GM21786 (cell line): ENCODE data around the gene THOP1.
A peak's percentile ranks its signal among the peaks of the same experiment; 100 is the strongest.
"Not testable (repeated sequence)": the region's sequence is repeated elsewhere in the genome, so short reads cannot be mapped to it uniquely, and the experiment has no call there.

Experiments
- ATAC-seq: cut with Tn5 transposase; IDR thresholded peaks from one replicate; pipeline ENCODE4 v1.9.1; 2021; ENCODE audit not compliant: unreplicated experiment

Gene THOP1

DNA sequence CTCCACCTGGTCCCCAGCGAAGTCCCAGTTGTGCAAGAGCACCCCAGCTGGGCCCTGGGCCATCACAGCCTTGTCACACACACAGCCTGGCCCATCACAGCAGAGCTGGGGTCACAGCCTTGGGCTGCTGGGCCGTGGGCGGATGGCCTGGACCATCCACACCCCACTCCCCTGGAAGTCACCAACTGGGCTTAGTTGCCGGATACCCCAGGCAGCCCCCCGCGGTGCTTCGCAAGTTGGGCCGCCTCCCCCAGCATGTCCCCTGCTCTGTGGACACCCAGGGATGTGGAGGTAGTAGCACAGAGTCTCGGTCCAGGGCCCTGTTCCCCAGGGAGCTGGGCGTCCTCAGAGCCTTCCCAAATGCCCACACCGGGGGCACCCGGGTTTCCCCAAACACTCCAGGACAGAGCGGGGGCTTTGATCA is 29.9 kb downstream of the THOP1 start:
- no peak for ATAC-seq

DNA sequence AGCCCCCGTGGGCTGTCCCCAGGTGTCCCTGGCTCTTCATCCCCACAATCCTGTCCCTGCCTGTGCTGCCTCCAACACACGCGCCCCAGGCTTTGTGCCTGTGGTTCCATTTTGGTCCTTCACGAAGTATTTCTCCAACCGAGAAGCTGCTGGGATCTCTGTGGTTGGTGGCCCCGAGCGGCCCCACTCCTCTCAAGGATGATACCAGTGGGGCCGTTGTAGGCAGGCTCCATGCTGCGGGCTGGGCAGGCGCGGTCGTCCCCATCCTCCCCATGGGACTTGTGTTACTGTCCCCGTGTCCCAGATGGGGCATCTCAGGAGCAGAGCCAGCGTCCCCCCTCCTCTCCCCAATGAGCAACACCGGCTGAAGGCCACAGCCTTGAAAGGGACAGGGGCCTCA is 30.6 kb downstream of the THOP1 start:
- ATAC-seq = no peak

DNA sequence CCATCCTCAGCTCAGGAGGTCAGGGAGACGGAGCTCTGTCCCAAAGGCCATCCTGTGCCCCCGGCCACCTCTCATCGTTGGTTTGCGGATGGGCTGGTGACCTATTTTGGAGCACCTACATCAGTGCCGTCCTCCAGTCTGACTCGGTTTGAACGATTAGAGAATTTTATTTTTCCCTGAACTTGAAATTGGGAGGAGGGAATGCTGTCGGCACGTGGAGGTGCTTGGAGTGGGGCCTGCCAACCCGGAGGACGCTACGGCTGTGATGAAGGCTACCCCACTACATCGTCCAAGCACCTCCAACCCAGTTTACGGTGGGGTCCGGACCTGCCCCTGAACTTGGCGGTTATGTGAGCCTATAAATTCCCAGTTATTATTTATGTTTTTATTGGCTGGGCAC is 31.3 kb downstream of the THOP1 start:
- no peak for ATAC-seq

DNA sequence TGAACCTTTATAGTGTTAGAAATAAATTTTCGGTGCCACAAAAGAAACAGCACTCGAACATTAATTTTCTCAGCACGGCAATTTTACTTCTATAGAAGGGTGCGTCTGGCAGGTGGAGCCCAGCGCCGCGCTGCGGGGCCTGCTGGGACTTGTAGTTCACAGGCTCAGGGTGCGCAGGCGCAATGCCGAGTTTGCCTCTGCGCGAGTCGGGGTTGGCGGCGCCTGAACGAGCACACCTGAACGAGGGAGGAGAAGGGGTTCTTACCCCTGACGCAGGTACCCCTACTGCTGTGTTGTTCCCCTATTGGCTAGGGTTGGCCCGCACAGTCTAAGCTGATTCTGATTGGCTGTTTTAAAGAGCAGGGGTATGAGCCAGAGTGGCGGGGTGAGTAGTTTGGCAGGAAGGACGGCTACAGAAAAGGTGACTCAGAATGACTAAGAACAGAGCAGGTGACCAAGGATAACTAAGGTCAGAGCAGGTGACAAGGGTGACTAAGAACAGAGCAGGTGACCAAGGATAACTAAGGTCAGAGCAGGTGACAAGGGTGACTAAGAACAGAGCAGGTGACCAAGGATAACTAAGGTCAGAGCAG is 32.0 kb downstream of the THOP1 start:
- ATAC-seq = not testable (repeated sequence)

DNA sequence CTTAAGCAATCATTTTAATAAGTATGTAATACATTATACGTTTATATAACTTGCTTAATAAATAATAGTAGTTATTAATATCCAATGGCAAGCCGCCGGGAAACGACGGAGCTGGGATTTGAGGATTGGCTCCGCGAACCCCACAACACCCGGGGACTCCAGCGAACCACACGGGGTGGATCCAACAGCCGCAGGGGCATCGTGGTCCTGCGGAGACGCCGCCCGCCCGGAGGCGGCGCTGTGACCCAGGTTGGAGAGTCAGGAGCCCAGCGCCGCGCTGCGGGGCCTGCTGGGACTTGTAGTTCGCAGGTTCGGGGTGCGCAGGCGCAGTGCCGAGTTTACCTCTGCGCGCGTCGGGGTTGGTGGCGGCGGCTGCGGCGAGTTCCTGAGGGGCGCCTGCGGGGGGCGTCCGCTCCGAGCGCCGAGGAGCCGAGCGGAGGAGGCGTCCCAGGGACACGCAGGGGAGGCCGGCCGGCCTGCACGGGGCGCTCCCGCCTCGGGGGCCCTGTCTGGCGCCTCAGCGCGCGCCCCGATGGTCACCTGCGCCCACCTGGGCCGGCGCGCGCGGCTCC is 34.3 kb downstream of the THOP1 start, which contains the start of gene ZNF554:
ZNF554 (plus strand) TSS at position 329 of the 572 bp plus-strand sequence; CDS start at position 533, 204 bp downstream.
- ATAC-seq = peak; percentile 84

DNA sequence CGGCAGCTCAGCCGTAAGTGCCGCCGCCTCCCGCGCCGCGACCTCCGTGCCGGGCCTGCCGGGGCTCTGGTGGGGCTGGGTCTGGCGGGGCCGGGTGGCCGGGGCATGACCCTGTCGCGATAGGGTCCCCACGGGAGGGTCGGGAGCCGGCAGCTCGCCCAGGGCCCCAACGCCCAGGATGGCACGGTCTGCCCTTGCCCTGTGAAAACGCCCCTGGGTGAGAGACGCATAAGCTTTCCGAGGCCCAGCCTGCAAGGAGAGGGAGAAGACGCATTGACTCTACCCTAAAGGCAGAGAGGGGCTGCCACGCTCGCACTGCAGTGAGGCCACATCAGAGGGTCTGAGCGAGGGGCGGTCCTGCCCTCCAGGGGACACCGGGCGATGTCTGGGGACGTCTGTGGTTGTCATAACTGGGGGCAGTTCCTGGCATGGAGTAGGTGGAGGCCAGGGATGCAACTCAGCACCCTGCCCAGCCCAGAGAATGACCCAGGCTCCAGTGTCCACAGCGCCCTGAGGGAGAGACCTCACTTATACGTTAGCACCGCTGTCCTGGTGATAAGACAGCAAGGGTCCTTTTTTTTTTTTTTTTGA is 34.9 kb downstream of the THOP1 start:
- no peak for ATAC-seq

DNA sequence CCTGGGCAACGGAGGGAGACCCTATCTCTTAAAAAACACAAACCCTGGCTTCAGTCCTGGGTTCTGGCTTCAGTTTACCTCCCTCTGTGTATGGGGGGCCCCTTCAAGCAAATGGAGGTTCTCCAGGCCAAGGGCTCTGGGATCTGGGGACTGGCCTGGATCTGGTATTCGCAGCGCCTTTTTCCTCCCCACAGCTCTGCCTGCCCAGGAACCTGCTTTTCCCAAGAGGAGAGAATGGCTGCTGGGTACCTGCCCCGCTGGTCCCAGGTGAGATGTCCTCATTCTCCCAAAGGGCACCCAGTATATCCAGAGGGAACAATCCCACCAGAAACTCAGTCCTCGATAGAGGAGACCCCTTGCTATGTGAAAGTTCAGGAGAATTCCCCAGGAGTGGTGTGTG is 37.5 kb downstream of the THOP1 start:
- ATAC-seq = no peak

DNA sequence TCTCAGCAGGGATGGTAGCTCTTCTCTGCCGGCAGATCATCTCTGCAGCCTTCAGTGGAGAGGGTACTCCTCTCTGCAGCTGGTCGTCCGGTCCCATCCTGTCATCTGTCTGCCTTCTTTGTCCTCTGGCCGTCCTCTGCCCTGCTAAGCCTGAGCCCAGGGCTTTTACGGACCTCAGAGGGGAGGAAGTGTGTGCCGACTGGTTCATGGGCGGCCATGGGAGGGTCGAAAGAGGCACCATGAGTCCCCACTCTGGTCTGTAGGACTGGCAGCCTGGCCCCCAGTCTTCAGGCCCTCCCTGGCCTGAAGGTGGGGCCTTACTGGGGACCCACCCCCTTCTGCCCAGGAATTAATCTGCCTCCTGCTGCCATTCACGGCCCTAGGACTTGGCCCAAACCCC is 38.3 kb downstream of the THOP1 start:
- ATAC-seq = no peak

DNA sequence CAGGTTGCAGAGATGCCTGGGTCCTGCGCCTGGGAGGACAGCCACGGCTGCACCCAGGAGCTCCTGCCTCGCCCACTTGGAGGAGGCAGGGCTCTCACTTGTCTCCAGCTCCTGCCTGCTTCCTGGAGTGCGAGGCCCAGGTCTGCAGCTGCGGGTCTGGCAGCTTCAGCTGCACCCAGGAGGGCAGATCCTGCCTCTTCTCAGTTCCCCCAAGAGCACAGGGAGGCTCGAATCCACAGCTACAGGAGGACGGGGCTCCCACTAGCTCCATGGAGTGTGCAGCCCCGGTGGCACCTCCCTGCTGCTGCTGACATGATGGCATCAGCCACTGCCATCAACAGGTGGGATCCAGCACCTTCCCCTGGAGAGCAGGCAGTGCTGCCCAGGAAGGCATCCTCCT is 38.8 kb downstream of the THOP1 start:
- ATAC-seq = no peak

DNA sequence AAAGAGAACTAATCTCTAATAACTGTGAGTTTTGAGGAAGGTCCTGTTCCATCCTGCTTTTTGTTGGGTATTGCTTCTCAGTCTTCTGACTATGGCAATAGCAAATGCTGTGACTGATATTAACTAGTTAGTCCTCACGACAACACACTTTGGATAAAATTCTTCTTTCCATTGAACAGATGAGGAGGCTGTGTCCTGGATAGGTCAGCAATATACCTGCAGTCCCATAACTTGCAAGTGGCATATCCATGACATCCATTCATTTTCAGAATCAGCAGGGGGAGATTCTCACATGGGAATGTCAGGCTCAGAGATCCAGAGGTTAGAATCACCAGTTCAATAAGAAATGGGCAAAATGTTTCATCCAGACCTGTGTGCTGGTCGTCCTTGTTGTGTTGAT is 41.7 kb downstream of the THOP1 start:
- no peak for ATAC-seq

DNA sequence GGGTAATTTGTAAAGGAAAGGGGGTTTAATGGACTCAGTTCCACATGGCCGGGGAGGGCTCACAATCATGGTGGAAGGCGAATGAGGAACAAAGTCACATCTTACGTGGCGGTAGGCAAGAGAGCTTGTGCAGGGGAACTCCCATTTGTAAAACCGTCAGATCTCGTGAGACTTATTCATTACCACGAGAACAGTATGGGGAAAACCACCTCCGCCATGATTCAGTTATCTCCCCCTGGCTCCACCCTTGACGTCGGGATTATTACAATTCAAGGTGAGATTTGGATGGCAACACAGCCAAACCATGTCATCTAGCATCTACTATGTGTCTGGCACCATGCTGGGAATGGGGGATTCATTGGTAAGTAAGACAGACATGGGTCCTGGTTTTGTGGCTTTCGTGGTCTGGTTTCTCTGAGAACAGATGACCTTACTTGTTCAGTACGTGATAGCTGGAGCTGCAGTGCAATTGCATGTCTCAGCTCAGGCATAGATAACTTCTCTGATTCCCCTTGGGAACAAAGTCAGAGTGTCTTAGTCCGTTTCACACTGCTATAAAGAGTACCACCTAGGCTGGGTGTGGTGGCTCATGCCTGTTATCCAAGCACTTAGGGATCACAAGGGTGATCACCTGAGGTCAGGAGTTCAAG is 42.7 kb downstream of the THOP1 start:
- ATAC-seq = no peak

DNA sequence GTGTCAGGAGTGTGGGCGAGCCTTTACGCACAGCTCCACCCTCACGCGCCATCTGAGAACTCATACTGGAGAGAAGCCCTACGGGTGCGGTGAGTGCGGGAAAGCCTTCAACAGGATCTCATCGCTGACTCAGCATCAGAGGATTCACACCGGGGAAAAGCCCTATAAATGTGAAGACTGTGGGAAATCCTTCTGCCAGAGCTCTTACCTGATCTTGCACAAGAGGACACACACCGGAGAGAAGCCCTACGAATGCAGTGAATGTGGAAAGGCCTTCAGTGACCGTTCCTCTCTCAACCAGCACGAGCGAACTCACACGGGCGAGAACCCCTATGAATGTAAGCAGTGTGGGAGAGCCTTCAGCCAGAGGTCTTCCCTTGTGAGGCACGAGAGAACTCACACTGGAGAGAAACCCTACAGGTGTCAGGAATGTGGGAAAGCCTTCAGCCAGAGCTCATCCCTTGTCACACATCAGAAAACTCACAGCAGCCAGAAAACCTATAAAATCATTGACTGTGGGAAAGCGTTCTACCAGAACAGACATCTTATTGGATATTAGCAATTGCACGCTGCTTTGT is 49.1 kb downstream of the THOP1 start:
- no peak for ATAC-seq

DNA sequence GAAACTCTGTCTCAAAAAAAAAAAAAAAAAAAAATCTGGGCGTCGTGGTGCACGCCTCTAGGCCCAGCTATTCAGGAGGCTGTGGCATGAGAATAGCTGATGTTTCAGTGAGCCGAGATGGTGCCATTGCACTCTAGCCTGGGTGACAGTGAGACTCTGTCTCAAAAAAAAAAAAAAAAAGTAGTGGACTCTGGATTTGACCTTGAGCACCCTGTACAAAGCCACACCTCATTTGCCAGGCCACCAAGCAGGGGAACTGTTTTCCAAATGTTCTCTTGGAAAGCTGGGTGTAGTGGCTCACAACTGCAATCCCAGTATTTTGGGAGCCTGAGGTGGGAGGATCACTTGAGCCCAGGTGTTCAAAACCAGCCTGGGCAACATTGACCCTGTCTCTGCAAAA is 52.1 kb downstream of the THOP1 start:
- ATAC-seq = no peak

DNA sequence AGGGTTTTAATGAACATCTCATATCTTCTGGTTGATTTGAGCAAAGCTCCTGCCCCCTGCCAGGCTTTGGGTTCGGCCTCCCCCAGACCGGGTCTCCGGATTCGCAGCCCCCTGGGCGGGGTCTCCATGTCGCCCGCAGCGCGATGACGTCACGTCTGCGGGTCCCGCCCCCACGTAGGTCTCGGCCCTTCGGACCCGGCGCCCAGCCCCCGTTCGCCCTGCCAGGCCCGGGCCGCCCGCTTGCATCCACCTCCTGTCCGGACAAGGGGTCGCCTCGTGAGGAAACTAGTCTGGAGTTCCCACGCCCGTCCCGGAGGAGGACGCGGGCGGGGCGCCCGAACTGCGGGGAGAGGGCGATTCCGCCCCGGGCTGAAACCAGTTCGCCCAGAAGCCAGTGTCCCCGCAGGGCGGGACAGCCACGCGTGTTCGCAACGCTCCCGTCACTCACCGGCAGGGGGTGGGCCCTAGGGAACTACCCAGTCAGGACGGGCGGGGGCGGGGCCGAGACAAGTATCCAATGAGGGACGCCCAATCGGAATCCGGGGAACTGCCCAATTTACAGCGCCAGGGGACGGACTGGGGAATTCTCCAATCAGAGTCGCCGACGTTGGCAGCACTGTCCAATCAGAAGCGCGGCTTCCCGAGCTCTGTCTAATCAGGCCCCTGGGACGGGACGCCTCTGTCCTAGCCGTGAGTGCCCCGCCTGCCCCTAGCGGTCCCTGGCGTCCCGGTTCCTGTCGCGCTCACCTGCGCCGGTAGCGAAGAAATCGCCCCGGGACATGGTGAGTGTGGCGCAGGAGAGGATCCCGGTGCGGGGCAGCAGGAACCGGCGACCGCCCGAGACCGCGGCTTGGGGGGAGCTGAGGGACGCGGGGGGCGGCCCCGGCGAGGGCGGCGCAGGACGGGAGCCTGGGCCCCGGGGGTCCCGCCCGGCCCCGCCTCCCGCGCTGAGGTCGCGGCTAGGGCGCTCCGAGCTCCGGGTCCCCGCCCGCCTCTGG is 55.8 kb downstream of the THOP1 start, which contains the start of gene ZNF555:
ZNF555 (plus strand) TSS at position 682 of the 998 bp plus-strand sequence; CDS start at position 780, 98 bp downstream.
- ATAC-seq = peak; percentile 91

DNA sequence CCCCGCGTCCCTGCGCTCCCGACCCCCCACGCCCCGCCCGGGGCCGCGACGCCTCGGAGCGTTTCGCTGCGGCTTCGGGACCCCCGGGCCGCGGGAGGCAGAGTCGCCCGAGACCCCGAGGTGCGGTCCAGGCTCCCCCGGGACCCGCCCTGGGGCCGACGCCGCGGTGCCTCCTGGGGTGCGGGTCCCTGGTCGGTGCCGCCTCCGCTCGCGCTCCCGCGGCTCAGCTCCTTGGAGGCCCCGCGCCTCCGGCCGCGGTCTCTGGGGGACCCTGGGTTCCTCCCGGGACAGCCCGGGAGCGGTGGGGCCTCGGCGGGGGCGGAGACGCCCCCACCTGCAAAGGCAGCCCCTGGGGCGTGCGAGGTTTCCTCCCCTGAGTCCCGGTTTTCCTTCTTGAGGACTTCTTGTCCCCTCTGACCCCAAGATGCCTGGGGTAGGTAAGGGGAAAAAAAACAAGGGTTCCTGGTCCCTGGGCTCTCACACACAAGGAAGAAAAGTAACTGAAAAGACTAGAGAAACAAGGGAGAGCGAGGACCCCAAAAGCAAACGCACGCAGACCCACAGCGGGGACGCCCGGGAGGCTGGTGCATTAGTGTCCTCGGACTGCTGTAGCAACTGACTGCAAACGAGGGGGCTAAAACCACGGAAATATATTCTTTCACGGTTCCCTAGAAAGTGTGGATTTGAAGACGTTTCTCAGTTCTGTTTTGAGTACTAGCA is 56.7 kb downstream of the THOP1 start:
- ATAC-seq = no peak

DNA sequence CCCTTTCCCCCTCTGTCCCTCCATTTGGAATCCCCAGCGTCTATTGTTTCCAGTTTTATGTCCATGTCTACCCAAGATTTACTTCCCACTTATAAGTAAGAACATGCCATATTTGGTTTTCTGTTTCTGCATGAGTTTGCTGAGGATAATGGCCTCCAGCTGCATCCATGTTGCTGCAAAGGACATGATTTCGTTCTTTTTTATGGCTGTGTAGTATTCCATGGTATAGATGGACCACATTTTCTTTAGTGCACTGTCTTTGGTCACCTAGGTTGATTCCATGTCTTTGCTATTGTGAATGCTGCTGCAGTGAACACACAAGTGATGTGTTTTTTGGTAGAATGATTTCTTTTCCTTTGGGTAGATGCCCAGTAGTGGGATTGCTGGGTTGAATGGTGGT is 59.8 kb downstream of the THOP1 start:
- ATAC-seq = no peak

DNA sequence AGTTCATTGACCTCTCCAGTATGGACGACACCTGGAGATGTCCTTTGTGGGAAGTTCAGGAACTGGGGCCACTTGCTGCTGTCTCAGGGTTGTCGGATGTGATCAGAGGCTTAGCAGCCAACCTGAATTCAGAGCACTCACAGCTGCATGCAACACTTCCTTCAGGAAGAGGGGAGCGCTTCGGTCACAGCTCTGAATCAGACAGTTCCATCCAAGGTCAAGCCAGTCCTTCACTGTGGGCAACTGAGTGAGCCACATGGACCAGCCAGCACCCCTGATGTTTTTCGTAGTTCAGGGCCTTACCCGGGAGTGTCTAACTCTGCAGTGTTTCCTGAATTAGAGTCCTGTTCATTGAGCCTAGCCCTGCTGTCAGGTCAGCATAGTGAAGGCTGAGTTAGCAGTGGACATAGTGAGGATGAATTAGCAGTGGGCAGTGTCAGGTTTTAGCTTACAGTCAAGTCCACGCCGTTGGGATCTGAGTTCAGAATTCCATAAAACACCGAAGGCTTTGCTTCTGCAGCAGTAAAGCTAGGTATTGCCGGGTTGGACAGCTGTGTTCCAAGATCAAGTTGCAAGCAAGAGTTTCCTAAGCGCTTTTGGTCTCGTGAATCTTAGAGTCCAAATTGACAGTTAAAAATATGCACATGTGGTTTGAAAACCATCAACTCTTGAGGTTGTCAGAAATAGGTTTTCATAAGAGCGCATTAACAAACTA is 61.0 kb downstream of the THOP1 start:
- ATAC-seq = no peak

DNA sequence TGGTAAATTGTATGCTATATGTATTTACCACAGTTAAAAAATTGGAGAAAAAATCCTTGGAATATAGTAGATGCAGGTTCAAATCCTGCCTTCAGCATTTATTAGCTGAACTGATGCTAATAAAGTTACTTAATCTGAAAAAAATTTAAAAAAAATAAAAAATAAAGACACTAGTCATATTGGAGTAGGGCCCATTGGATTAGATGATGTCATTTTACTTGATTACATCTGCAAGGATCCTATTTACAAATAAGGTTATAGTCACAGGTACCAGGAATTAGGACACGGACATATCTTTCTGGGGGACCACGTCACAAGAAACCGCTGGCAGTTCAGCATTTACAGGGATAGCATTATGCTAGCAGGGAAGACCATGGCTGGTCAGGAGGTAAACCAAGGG is 62.2 kb downstream of the THOP1 start:
- ATAC-seq = no peak

DNA sequence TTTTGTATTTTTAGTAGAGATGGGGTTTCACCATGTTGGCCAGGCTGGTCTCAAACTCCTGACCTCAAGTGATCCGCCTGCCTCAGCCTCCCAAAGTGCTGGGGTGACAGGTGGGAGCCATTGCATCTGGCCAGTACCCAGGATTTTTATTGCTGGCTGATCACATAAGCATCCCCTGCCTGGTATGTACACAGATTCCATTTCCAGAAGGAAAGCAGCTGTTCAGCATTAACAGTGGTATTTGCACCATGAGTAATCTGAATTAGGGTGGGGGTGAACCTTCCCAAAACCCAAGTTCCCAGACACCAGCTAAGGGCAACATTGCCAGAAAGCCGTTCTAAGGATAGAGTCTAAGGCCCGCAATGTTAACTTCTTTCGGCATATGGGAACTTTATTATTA is 63.3 kb downstream of the THOP1 start:
- no peak for ATAC-seq
